ENCODE measurements around the gene DDX46.
"Not testable (repeated sequence)": the region's sequence is repeated elsewhere in the genome, so short reads cannot be mapped to it uniquely, and the experiment has no call there.

The DDX46 gene

GRCh38 chr5:134784241-134784920, 25.8 kb downstream of the DDX46 start:
- DNase-seq (ENCODE audit: low read depth) = no peak

DNA sequence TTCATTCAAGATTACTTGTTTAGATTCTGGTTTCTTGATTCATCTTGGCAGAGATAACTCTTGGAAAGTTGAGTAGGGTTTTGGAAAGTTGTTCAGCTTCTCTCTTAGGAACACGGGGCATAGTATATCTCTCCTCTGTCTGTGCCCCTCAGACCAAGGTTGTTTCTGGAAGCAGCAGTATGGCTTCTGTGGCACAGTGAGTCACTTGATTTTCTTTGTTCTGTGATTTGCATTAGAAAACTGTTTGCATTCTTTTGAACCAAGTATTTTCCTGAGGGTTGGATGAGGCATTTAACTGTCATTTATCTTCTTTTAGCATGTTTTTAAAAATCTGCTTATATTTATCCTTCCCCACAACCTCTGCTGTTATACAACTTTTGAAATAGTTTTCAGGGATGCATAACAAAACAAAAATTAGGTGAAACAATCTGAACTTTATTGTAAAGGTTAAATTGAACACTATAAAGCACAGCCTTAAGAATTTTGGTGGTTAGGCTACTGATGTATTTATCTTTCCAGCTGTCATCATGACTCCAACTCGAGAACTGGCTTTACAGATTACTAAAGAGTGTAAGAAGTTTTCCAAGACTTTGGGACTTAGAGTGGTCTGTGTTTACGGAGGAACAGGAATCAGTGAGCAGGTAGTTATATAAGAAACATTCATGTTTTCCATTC, 26.5 kb downstream of the DDX46 start:
- no peak for DNase-seq (ENCODE audit: low read depth)

DNA sequence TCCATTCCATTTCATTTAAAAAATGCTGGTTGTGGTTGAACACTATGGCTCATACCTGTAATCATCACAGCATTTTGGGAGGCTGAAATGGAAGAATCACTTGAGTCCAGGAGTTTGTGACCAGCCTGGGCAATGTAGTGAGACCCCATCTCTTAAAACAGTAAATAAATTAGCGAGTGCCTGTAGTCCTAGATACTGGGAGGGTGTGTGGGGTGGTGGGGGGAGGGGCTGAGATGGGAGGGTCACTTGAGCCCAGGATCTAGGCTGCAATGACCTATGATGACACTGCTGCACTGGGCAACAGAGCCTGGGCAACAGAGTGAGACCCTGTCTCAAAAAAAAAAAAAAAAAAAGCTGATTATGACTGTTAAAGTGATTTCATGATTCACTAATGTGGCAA, 29.1 kb downstream of the DDX46 start:
- no peak for DNase-seq (ENCODE audit: low read depth)

DNA sequence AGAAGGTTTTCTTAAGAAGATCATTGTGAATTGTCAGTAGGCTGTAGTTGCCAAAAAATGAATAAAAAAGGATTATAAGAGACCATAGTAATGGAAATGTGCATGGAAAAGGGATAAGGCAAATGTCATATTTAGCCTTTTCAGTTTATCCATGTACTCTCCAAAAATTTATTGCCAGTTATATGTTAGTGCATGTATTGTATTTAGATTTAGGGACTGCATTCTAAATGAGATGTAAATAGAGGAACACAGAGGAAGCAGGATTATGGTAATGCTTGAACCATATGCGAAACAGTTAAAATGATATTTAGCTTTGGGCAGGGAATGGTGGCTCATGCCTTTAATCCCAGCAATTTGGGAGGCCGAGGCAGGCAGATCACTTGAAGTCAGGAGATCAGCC, 33.0 kb downstream of the DDX46 start:
- no peak for DNase-seq (ENCODE audit: low read depth)

DNA sequence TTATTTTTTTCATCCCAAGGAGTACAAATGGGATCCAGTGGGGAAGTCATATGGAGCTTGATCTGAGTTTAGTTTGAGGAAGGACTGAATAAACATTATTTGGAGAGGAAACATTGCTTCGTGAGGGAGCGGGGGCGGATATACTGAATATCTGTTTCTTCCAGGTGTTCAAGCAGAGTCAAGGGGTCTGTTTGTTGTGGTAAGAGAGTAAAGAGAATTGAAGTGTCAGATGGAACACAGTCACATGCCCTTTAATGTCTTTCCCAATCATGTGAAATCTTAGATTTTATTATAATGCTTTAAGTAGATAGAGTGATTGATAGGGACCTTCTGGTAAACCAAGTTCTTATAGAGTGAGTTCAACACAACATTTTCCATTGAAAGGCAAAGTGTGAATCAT, 33.7 kb downstream of the DDX46 start:
- no peak for DNase-seq (ENCODE audit: low read depth)

DNA sequence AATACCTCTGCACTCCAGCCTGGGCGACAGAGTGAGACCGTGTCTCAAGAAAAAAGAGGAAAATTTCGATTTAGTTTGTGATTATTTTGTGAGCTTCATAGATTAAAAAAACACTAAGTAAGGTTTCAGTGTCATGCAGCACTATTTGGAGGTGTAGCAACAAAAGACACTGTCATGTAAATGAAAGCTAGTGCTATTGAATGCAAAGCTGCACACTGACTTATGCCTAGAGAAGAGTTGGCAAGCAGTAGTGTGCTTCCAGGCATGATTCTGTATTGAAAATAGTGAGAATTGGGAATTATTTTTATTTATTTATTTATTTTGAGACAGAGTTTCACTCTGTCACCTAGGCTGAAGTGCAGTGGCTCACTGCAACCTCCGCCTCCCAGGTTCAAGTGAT, 34.5 kb downstream of the DDX46 start:
- no peak for DNase-seq (ENCODE audit: low read depth)

- DNase-seq (ENCODE audit: low read depth) = no peak
Observed at GRCh38 chr5:134794082-134794481, 35.5 kb downstream of the DDX46 start.

GRCh38 chr5:134794819-134795218, 36.2 kb downstream of the DDX46 start:
- DNase-seq (ENCODE audit: low read depth) = no peak

GRCh38 chr5:134798468-134798867, 39.9 kb downstream of the DDX46 start:
- DNase-seq (ENCODE audit: low read depth) = no peak

DNA sequence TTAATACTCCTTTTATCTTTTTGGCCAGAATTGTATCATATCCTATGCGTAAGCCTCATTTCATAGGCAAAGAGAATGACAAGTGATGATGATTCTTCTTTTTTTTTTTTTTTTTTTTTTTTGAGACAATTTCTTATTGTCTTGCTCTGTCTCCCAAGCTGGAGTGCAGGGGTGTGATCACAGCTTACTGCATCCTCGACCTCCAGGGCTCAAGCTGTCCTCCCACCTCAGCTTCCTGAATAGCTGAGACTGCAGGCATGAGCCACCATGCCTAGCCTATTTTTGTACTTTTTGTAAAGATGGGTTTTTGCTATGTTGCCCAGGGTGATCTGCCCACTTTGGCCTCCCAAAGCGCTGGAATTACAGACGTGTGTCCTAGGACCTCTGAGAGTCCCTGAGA, 45.2 kb downstream of the DDX46 start:
- DNase-seq (ENCODE audit: low read depth) = no peak

- no peak for DNase-seq (ENCODE audit: low read depth)
Observed at GRCh38 chr5:134813407-134813806, 54.8 kb downstream of the DDX46 start.

DNA sequence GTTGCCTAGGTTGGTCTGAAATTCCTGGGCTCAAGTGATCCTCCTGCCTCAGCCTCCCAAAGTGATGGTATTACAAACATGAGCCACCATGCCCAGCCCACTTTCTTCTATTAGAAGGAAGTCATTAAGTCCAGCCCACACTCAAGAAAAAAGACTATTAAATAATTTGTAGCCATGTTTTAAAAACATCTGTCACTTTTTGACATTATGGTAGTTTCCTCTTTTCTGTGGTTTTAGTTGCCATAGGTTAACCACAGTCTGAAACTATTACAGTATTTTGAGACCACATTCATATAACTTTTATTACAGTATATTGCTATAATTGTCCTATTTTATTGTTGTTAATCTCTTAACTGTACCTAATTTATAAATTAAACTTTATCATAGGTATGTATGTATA, 55.2 kb downstream of the DDX46 start:
- no peak for DNase-seq (ENCODE audit: low read depth)

GRCh38 chr5:134817006-134817405, 58.4 kb downstream of the DDX46 start:
- DNase-seq (ENCODE audit: low read depth) = no peak

- no peak for DNase-seq (ENCODE audit: low read depth)
Observed at GRCh38 chr5:134818776-134819175, 60.2 kb downstream of the DDX46 start.

GRCh38 chr5:134819407-134819963, 60.9 kb downstream of the DDX46 start:
- no peak for DNase-seq (ENCODE audit: low read depth)

GRCh38 chr5:134821841-134822240, 63.3 kb downstream of the DDX46 start:
- DNase-seq (ENCODE audit: low read depth) = no peak

- no peak for DNase-seq (ENCODE audit: low read depth)
Observed at GRCh38 chr5:134824681-134825080, 66.1 kb downstream of the DDX46 start.

DNA sequence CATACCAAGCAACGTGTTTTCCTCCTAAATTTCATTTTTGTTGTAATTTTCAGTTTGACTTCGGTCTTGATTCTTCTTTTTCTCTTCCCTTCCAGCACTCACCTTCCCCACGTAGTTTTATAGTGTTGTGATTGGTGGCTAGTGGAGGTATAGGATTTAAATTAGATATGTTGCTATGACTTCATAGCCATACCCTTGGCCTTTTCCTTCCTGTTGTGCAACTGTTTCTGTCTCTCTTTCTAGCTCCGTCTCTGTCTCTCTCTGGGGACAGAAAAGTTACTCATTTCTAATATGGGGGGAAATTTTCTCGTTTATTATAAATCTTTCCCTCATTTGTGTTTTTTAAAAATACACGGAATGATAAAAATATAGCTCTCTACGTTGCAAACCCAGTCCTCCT, 66.6 kb downstream of the DDX46 start:
- DNase-seq (ENCODE audit: low read depth) = no peak

- DNase-seq (ENCODE audit: low read depth) = no peak
Observed at GRCh38 chr5:134833340-134834032, 74.9 kb downstream of the DDX46 start.

- no peak for DNase-seq (ENCODE audit: low read depth)
Observed at GRCh38 chr5:134835623-134836022, 77.0 kb downstream of the DDX46 start.

- no peak for DNase-seq (ENCODE audit: low read depth)
Observed at GRCh38 chr5:134837530-134838181, 79.1 kb downstream of the DDX46 start.

- not testable (repeated sequence) for DNase-seq (ENCODE audit: low read depth)
Observed at GRCh38 chr5:134838361-134838760, 79.8 kb downstream of the DDX46 start.

DNA sequence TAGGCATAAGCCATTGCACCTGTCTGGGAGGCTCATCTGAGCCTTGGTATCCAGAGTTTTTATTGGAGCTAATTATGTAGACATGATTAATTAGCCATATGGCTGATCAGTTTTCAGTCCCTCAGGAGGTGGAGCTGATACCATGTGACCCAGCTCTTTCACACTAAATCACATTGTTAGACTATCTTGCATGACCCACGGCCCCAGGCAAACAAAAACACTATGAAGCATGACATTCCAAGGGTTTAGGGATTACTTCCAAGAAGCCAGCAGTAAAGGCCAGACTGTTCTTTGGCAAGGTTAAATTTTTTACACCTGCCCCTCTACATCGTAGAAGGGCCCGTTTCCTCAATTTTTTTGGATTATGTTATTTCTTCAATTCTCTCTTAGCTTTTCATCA, 82.2 kb downstream of the DDX46 start:
- DNase-seq (ENCODE audit: low read depth) = no peak

Measured in activated T-helper 1 cell treated with Interleukin-2 at 50 U/mL for 16 hours (primary cell).